ENCODE results near the gene WTIP.

WTIP gene

GRCh38 chr19:34479396-34479795 lies 2.2 kb upstream of the WTIP start:
- no peak for DNase-seq (ENCODE audit: low spot score)

DNA sequence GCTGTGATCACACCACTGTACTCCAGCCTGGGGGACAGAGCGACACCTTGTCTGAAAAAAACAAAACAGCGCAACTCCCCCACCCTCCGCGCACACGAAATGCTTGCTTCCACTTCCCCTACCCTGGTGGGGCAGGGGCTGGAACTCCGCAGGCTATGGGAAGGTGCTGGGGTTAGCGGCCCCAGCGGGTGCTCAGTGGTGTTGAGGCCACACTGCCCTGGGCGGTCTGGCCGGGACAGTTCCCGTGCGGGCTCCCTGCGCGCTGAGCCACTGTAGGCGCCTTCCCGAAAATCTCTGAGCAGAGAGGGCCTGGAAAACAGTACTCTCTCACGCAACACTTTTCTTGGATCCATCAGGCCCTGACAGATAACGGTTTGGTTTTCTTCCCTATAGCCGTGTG lies 1.1 kb upstream of the WTIP start:
- DNase-seq (ENCODE audit: low spot score): no peak

GRCh38 chr19:34481861-34482379 lies 362 bp downstream of the WTIP start:
- DNase-seq (ENCODE audit: low spot score): peak; percentile 42

DNA sequence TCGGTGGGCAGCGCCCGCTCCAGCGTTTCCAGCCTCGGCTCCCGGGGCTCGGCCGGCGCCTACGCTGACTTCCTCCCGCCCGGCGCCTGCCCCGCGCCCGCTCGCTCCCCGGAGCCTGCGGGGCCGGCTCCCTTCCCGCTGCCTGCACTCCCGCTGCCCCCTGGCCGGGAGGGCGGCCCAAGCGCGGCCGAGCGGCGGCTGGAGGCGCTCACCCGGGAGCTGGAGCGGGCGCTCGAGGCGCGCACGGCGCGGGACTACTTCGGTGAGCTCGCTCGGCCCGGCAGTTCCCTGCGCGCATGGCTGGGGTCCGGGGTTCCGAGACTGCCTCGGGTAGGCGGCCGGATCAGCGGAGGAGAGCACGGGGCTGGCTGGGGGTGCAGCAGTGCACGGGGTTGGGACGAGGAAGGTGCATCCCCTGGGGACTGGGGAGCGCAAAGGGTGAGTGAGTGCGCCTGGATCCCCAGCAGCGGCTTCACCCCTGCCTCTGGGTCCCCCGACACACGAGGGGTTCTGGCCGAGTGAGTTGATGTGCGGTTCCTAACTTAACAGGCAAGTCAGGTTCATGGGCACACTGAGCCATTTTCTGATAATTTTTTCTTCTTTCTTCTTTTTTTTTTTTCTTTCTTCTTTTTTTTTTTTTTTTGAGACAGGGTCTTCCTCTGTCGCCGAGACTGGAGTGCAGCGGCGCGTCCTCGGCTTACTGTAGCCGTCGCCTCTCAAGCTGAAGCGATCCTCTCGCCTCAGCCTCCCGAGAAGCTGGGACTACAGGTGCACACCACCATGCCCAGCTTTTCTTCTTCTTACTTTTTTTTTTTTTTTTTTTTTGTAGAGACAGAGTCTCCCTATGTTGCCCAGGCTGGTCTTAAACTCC lies 1.1 kb downstream of the WTIP start:
- no peak for DNase-seq (ENCODE audit: low spot score)

- no peak for DNase-seq (ENCODE audit: low spot score)
Observed at GRCh38 chr19:34484328-34484727, 2.8 kb downstream of the WTIP start.

GRCh38 chr19:34485831-34486230 lies 4.3 kb downstream of the WTIP start:
- DNase-seq (ENCODE audit: low spot score): no peak

DNA sequence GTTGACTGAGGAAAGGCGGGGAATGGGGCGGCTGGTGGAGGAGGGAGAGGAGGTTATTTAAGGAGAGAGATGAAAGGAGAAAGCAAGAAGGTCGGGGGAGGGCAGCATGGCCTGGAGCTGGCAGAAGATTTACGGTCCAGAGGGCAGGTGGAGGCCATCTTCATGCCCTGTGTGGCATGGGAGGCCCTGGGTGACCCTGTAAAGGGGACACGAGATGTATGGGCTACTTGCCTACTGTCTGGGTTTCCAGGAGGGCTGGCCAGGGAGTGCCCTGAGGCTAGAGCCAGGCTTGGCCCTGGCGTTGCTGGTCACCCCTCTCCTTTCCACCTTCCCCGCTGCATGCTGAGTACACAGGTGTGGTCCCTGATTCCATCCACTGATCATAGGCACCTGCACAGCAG lies 6.1 kb downstream of the WTIP start:
- DNase-seq (ENCODE audit: low spot score): no peak

DNA sequence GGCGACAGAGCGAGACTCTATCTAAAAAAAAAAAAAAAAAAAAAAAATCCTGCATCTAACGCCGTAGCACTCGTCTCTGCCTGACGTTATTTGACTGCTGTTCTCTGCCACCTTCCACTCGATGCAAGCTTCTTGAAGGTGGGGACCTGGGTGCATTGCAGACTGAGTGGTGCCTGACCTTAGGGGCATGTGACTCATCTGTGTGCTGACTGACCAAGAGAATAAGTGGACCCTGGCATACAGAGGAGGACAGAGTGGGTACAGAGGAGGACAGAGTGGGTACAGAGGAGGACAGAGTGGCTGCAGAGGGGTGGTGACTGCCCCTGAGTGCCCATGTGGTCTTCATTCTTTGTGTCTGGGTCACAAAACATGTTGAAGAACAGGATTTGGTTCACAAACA lies 7.6 kb downstream of the WTIP start:
- DNase-seq (ENCODE audit: low spot score): no peak

GRCh38 chr19:34490141-34490766 lies 8.7 kb downstream of the WTIP start:
- no peak for DNase-seq (ENCODE audit: low spot score)

DNA sequence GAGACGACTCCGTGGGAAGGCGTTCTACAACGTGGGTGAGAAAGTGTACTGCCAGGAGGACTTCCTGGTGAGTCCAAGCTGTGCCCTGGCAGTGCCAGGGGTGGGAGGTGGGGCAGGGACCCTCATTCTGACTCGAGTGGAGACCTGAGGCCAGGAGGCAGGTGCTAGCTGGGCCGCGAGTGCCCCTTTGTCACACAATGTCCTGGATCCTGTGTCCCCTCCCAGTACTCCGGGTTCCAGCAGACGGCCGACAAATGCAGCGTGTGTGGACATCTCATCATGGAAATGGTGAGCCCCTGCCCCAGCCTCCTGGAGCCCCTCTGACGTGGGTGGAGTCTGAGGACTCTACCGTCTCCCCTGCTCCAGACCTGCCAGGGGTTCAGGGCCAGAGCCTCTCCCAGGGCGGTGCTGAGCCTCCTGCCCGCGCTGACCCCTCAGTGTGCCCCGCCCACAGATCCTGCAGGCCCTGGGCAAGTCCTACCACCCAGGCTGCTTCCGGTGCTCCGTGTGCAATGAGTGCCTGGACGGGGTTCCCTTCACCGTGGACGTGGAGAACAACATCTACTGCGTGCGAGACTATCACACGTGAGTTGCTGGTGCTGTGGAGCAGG lies 11.6 kb downstream of the WTIP start:
- no peak for DNase-seq (ENCODE audit: low spot score)

DNA sequence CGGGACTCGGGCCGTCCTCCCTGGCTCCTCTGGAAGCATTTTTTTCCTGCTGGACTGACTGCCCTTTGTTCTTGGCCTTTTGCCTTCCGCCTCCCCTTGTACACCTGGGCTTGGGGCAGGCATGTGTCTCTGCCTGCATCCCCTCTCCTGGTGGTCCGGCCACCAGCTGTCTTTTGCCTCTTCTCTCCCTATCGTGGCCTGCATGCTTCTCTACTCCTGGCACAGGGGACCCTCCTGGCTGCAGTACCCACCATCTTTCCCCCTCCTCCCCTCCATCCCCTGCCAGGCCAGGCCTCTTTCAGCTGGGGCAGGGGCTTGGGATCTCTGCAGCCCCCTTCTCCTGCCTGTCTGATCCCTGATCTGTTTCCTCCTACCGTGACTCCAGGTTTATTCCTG lies 12.1 kb downstream of the WTIP start:
- no peak for DNase-seq (ENCODE audit: low spot score)

DNA sequence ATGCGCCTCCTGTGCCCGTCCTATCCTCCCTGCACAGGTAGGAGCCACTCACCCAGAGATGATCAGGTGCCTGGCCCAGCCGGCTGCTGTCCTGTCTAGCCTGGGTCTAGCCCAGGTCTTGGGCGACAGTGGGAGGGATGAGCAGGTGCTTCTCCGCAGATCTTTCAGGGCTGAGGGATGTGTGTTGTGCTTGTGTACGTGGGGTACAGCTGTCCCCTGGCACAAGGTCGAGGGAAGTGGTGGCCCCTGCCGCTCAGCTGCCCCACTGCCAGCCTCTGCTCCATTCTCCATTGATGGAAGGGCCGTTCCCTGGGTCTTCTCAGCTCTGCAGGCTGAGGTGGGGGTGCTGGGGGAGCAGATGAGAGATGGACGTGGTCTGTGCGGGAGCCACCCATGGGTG lies 13.0 kb downstream of the WTIP start:
- DNase-seq (ENCODE audit: low spot score): no peak

GRCh38 chr19:34495416-34495815 lies 13.9 kb downstream of the WTIP start:
- no peak for DNase-seq (ENCODE audit: low spot score)

- DNase-seq (ENCODE audit: low spot score): no peak
Observed at GRCh38 chr19:34497112-34497805, 15.7 kb downstream of the WTIP start.

DNA sequence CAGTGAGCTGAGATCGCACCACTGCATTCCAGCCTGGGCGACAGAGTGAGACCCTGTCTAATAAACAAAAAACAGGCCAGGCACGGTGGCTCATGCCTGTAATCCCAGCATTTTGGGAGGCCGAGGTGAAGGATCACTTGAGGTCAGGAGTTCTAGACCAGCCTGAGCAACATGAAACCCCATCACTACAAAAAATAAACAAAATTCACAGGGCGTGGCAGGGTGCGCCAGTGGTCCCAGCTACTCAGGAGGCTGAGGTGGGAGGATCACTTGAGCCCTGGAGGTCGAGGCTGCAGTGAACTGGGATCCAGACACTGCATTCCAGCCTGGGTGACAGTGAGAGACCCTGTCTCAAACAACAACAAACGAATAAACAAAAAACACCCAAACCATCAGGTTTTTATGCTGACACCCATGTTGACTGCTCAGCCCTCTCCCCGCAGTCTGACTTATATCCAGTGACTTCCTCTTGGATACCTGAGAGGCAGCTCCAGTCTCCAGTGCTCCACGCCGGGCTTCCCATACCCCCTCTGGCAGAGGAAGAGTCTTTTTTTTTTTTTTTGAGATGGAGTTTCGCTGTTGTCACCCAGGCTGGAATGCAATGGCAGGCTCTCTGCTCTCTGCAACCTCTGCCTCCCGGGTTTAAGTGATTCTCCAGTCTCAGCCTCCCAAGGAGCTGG lies 17.7 kb downstream of the WTIP start:
- DNase-seq (ENCODE audit: low spot score): no peak

DNA sequence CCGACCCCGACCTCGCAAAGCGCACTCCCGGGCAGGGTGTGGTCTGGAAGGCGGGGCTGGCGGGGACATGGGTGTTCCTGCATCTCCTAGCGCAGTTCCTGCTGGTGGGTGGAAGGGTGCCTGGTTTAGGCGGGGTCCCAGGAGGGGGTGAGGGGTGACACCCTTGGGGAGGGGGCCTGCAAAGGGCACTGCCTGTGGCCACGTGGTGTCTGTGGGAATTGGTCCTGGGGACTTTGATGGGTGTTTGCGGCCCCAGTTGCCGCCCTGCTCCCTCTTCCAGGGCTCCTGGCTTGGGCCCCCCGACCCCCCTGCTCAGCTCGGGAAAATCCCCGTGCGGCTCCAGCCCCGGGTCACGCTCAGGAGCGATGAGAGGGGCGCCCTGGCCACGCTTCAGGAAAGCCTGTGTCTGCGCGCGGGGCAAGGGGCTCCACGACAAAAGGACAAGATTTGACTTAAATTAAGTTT lies 19.1 kb downstream of the WTIP start:
- no peak for DNase-seq (ENCODE audit: low spot score)

DNA sequence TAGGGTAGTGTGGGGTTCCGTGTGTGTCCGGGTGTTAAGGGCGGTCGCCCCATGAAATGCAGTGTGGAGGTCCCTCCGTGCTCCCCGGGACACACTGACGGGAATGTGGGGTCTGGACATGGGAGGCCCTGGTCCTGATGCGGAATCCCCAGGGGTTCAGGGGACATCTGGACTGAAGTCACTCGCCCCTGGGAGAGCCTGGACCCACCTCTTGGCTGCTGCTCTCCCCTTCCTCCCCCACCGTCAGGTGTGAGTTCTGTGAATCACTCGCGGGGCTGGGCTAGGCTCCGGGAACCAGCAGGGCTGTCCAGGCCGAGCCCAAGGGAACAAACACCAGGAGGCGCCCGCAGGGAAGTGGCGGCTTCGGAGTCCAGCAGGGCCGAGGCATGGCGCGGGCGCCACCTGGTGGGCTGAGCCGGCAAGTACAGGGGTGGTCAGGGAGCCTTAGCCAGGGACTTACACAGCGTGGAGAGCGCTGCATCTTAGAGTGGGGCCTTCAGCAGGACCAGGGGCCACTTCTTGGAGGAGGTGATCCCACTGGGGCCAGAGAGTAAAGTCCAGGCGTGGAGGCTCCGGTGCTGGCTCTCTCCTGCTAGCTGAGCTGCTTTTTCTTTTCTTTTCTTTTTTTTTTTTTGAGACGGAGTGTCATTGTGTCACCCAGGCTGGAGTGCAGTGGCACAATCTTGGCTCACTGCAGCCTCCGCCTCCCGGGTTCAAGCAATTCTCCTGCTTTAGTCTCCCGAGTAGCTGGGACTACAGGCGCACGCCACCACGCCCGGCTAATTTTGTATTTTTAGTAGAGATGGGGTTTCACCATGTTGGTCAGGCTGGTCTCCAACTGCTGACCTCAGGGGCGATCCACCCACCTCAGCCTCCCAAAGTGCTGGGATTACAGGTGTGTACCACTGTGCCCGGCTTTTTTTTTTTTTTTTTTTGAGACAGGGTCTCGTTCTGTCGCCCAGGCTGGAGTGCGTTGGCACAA lies 20.1 kb downstream of the WTIP start:
- DNase-seq (ENCODE audit: low spot score): peak; percentile 83

- DNase-seq (ENCODE audit: low spot score): no peak
Observed at GRCh38 chr19:34502582-34503411, 21.2 kb downstream of the WTIP start.

- no peak for DNase-seq (ENCODE audit: low spot score)
Observed at GRCh38 chr19:34503531-34504272, 22.1 kb downstream of the WTIP start.
